Middle frontal gyrus (tissue), 1 donor: Measurements from ENCODE around the gene ZNF276.

Experiments
- DNase-seq: peaks from one replicate; pipeline ENCODE4 v3.0.0-alpha.2; 2015; ENCODE audit warnings: low spot score; ENCODE audit errors: extremely low spot score

Gene ZNF276

GRCh38 chr16:89711601-89712273 lies 9.6 kb upstream of the ZNF276 start:
- DNase-seq: no peak

GRCh38 chr16:89712274-89712781 lies 9.0 kb upstream of the ZNF276 start:
- DNase-seq: no peak

DNA sequence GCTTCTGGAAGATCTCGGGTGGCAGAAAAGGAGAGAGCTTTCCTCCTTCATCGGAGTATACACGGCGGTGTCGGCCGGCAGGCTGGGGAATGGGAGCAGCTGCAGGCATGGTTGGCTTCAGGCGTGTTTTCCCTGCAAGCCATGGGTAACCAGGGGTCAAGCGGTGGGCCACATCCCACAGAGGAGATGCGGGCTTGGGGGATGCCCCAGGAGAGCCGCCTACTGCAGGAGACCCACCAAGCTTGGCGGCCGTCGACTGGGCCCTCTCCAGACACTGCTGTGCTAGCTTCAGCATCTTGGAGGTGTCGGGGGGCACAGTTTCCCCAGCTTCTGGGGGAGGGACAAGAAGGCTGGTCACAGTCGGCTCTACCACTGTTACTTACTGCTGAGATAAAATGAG lies 4.8 kb upstream of the ZNF276 start:
- no peak for DNase-seq

GRCh38 chr16:89716916-89717687 lies 4.2 kb upstream of the ZNF276 start:
- DNase-seq: no peak

GRCh38 chr16:89717688-89718505 lies 3.4 kb upstream of the ZNF276 start:
- DNase-seq: no peak

DNA sequence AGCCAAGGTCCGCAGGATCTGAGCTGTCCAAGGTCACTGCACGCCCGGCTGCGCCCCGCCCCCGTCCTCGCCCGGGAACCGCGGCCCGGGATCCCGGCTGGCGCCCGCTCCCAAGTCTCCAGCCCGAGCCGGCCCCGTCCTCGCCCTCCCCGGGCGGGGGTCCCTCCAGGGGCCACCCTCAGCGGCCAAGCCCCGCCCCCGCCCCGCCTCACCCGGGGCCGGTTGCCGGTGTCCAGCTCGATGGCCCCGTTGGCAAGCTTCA lies 855 bp upstream of the ZNF276 start:
- no peak for DNase-seq

DNA sequence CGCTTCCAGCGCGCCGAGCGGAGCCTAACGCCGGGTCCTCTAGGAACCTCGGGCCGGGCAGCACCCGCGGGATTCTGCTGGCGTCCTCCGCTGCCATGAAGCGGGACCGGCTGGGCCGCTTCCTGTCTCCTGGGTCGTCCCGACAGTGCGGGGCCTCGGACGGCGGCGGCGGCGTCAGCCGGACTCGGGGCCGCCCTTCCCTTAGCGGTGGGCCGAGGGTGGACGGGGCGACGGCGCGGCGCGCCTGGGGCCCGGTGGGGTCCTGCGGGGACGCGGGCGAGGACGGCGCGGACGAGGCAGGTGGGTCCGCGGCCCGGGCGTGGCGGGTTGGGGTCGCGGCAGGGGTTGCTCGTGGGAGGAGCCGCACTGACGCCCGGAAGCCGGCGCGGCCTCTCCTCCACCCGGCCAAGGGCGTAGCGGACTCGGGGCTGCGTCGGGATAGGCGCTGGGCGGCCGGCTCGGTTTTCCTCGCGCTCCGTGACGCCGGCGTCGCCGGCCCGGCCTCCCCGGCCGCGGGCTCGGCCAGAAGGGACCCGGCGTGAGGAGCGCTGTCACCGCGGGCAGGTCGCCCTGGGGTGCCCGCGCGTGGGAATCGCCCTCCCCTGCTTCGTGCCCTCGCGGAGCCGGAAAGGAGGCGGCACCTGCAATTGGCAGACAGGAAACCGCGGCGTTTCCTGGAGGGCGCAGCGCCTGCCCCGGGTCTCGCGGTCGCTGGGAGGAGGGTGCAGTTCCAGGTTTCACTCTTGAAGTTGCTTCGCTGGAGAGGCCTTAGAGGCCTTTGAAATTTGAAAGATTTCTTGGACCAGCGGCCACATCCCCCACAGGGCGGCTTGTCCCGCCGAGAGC lies 432 bp downstream of the ZNF276 start:
- DNase-seq: no peak

DNA sequence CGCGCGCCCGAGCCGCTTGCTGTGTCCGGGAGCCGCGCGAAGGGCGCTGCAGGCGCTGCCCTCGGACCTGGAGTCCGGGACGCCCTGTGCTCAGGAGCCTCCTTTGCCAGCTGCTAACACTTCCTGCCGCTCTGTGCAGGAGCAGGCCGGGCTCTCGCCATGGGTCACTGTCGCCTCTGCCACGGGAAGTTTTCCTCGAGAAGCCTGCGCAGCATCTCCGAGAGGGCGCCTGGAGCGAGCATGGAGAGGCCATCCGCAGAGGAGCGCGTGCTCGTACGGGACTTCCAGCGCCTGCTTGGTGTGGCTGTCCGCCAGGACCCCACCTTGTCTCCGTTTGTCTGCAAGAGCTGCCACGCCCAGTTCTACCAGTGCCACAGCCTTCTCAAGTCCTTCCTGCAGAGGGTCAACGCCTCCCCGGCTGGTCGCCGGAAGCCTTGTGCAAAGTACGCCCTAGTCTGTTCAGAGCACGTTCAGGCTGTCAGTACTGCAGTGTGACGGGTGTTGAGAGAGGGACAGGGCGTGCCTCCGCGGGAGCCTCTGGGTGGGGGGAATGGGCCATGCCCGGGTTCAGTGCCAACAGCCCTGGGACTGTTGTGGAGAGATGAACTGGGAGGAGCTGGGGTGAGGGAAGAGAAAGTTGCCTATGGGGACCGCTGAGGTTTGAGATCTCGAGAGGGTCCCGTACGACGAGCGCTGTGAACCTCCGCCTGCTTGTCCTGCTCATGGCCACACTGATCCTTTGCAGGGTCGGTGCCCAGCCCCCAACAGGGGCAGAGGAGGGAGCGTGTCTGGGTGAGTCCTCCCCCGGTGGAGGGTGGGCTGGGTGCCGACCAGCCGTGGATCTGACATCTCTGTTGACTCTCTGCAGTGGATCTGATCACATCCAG lies 1.3 kb downstream of the ZNF276 start:
- no peak for DNase-seq

- peak; percentile 90 for DNase-seq
Measured at GRCh38 chr16:89723279-89724250, 2.2 kb downstream of the ZNF276 start.

- DNase-seq: no peak
Measured at GRCh38 chr16:89727406-89728120, 6.2 kb downstream of the ZNF276 start.

GRCh38 chr16:89729293-89729692 lies 8.0 kb downstream of the ZNF276 start:
- no peak for DNase-seq

GRCh38 chr16:89729863-89730593 lies 8.7 kb downstream of the ZNF276 start:
- no peak for DNase-seq

DNA sequence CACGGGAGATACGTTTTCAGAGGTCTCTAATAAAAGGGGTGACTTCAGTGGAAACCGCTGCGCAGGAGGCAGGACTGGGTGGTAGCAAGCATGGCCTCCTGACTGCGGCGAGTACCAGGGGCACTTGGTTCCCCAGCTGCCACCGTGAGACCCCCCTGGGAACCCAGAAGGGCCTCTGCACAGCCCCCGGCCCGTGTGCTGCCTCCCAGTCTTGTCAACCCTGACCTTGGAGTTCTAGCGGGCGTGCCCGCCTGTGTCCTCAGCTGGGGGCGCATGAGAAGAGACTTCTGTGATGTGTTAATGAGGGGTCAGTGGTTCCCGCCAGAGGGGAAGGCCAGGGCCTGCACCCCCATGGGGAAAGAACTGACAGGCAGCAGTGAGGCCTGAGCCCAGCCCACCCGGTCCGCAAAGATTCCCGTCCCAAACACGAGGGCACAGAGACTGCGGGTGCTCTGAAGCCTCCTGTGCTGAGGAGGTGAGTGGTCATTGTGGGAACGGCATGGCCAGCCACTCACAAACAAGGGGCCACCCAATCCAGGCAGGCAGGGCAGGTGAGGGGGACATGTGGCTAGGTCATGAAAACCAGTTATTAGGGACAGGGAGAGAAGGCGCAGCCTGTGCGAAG lies 9.4 kb downstream of the ZNF276 start:
- no peak for DNase-seq

DNA sequence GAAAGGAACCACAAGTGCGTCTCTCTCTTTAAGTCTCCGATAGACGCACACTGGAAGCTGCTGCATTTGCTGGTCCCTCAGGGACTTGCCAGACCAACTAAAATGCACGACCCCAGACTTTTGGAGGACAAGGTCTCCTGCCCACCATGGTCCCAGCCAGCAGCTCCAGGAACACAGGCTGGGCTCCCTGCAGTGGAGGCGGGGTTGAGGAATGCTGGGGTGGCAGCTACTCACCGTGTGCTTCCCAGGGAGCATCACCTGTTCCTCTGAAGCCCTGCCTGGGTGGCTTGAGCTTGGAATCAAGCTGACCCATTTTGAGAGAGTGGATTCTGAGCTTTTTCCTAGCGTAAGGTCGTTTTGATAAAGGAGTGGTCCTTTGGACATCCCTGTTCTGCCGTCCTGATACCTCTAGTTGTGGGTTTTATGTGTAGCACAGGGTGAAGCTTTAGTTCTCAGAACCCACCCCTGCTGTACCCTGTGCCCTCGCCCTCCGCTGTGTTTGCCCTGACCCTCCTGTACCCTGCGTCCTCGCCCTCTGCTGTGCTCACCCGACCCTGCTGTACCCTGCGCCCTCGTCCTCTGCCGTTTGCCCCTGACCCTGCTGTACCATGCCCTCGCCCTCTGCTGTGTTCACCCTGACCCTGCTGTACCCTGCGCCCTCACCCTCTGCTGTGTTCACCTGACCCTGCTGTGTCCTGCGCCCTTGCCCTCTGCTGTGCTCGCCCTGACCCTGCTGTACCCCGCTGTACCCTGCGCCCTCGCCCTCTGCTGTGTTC lies 11.0 kb downstream of the ZNF276 start:
- no peak for DNase-seq

DNA sequence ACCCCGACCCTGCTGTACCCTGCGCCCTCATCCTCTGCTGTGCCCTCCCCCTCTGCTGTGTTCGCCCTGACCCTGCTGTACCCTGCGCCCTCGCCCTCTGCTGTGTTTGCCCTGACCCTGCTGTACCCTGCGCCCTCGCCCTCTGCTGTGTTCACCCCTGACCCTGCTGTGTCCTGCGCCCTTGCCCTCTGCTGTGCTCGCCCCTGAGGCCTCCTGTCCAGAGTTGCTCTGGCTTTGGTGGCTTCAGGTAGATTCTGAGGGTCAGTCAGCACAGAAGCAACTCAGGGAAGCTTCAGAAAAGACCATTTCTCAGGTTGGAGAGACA lies 11.5 kb downstream of the ZNF276 start:
- DNase-seq: no peak

- DNase-seq: no peak
Measured at GRCh38 chr16:89733322-89733721, 12.0 kb downstream of the ZNF276 start.

DNA sequence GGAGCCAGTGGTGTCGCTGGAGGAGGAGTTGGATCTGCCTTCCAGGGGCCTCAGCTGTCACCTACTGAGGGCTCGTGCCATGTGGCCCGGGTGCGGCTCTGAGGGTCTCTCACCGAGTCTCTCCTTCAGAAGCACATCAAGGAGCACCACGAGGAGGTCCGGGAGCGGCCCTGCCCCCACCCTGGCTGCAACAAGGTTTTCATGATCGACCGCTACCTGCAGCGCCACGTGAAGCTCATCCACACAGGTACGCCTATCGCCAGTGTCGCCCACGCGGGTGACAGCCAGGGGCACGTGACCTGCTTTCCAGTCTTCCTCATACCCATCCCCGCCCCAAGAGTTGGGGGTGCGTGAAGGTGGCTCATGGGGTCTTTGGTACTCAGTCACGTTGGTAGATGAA lies 12.5 kb downstream of the ZNF276 start:
- no peak for DNase-seq
